ENCODE results near the gene LPAR1.

The LPAR1 gene

DNA sequence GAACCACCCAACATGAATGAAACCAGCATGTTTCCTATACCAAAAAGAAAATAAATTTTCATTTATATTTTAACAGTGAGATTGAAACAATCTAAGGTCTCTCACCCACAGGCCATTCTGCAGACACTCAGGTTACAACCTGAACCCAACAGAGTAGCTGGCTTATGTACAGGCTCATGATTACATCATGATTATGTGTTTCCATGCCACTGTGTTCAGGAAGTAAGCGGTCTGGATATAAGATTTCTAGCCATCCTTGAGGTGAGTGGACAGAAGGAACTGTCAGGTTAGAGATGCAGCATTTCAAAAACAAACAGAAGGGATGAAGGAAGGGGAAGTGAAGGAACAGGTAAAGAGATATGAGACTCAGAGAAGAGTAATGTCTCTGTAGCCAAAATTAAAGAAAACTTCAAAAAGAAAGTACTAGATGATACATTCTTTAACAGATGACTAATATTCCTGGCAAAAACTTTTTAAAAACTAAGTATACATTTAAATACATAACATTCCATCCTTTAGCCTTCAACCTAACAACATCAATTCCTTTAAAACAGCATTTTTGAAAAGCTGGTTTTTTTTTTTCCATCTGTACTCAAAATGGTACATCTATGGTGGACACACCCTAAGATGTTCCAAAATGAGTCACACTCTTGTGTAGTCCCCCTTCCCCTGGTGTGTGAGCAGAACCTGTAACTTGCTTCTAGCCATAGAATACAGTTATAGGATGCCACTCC lies 119.8 kb downstream of the LPAR1 start:
- no peak for DNase-seq (ENCODE audit: low spot score)

DNA sequence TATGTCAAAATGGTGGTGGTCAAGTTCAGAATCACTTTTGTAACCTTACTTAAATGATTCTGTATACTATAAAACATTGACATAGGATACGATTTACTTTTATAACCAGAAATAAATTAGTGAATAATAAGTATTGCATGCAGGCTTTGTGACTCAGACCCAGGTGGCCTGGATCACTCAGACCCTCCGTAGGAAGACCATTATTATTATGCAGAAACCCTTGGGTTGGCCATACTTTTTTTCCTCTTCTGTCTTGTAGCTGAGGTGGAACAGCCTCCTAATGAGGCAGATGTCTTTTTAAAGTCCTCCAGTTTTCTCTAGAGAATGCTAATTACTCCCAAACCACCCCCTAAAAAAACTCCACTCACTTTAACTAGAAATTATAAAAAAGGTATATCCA lies 121.9 kb downstream of the LPAR1 start:
- DNase-seq (ENCODE audit: low spot score): no peak

DNA sequence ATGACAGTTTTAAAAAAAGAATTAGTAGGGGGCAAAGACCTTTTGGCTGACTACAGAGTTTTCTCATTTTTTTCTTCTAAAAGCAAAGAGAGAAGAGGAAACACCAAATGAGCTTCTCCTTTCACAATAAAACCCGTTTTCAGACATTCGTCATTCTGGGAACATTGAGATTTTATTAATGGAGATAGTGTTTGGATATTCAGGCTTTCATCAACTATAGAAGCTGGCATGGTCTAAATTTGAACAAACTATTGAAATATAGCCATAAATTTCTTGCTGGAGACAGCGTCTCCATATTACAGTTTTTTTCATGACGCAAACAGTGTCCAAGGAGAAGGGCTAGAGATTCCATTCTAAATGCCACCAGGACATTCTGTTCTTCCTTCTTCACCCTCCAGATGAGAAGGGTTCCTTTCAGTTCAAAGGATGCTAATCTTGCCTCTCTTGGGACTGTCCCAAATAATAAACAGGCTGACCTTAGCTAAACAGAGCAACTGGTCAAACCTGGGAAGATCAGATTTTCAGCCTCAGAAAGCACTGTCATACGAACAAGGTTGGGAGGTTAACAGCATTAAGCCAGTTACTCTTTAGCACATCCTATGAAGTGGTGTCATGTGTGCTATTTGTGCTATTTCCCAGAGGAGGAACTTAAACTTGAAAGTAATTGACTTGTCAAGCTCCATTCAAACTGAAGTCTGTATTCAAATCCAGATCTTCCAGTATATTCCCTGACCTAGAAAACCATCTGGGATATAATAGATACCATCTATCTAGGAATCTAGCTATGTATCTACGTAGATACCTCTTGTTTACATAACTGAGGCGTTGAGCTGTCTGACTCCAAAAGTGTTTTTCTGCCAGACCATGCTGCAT lies 125.6 kb downstream of the LPAR1 start:
- no peak for DNase-seq (ENCODE audit: low spot score)

DNA sequence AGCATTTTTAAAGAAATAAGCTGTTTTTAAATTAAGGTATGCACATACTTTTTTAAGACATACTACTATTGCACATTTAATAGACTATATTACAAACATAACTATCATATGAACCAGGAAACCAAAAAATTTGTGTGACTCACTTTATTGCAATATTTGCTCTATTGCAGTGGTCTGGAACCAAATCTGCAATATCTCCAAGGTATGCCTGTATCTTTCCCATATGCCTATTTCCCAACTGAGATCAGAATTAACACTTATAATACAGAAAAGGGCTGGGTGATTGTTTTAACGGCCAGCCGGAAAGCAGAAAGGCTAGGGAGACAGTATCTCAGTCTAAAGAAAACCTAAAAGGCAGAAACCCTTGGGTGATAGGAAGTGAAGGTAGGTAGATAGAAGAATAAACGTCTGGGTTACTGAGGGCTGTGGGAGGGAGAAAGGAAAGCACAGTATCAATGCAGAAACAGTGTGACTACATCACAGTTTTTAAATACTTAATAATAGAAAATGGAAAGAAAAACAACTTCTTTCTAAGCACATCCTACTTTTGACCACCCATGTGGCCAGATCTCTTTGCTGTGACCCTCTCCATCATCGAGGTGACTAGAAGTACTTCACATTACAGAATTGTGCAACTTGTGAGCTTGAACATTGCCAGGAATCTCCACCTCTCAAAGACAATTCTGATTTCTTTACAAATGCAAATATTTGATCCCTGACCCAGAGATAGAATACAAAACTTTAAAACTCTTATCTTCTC lies 126.4 kb downstream of the LPAR1 start:
- DNase-seq (ENCODE audit: low spot score): no peak

DNA sequence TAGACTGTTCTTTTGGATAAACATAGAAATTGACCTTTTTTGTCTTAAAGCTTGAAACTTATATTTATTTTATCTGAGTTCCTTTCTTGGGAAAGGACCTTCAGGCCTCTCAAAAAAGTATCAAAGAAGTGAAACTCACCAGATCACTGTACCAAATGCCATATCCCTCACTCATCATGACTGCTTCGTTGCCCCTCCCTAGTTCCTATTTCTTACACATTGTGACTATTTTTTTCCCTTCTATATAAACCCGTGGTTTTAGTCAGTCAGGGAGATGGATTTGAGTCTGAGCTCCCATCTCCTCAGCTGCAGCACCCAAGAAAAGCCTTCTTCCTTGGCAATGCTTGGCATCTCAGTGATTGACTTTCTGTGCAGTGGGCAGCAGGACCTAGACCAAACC lies 129.4 kb downstream of the LPAR1 start:
- DNase-seq (ENCODE audit: low spot score): no peak

DNA sequence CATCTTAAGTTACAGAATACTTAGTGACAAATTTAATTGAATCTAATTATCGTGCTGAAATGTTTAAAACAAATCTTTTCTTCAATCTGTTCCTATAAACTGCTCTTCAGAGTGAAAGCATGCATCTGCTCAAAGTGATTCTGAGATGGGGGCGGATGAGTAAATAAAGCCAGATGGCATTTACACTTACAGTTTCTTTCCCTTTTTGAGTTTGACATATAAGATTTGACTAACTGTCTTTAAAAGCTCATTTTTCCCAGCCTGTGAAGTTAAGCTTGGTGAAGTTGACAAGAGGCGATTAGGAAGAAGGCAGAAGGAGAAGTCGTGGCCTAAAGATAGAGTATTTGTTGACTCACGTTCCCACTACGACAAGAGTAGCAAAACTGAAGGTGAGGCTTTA lies 137.4 kb downstream of the LPAR1 start:
- no peak for DNase-seq (ENCODE audit: low spot score)

DNA sequence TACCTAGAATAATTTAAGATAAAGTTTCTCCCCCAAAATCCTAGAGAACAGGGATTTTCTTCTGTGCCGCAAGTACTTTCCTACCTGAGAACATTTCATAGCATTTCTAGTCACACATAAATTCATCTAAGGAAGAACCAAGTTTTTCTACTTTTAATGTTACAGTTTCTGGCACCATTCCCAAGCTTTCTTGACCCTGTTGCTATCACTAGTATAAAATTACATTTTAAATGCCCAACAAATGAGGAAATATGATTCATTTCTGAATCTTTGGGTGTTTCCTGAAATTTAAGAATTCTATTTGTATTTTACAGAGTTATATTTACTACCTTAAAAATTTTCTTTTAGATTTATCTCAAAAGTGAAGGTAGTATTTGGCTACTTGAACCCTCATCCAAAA lies 137.8 kb downstream of the LPAR1 start:
- DNase-seq (ENCODE audit: low spot score): no peak

DNA sequence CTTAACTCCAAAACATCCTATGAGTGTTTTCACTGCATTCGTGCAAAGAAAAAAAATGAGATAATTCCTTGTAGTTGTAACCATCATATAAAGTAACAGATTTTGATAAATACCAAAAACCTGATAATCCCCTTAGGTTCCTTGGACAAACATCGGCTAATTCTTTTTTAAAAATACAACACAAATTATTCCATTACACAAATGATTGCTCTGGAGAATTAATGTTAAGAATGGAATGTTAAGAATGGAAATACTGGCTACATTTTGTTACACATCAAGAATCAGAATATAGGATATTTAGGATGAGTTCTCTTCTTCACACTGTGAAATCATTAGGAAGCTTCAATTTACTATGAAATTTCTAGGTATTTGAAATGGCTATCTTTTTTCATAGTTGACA lies 139.4 kb downstream of the LPAR1 start:
- no peak for DNase-seq (ENCODE audit: low spot score)

DNA sequence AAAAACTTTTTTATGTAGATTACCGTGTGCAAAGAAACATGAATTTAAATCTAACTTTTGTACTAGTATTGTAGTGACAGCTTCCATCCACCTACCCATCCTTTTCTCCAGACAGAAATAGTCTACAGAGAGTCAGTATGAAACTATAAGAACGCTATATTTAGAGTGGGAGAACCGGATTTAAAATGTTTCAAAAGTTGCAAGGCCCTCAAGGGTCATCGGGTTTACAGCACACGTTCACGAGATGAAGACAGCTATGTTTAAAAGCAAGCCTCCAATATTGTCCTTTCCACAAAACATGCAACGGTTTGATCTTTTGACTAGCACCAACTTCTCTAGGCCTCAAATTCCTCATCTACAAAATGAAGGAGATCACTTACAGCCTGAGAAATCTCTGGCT lies 139.9 kb downstream of the LPAR1 start:
- DNase-seq (ENCODE audit: low spot score): no peak

DNA sequence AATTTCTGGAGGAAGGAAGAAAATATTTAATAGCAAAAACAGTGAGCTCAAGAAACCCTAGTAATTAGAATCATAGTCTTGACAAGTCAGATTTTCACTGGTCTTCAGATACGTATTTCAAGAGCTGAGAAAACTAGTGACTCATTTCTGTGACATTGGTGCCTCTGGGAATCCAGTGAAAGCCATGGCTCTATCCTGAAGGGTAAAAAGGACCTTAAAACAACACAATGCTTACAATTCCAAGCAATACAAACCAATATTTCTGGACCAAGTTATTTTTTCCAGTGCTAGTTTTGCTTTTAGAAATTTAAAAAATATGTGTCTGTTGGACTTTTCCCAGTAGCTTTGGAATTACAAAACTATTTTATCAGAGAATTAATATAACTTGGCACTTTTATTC lies 140.3 kb downstream of the LPAR1 start:
- no peak for DNase-seq (ENCODE audit: low spot score)

DNA sequence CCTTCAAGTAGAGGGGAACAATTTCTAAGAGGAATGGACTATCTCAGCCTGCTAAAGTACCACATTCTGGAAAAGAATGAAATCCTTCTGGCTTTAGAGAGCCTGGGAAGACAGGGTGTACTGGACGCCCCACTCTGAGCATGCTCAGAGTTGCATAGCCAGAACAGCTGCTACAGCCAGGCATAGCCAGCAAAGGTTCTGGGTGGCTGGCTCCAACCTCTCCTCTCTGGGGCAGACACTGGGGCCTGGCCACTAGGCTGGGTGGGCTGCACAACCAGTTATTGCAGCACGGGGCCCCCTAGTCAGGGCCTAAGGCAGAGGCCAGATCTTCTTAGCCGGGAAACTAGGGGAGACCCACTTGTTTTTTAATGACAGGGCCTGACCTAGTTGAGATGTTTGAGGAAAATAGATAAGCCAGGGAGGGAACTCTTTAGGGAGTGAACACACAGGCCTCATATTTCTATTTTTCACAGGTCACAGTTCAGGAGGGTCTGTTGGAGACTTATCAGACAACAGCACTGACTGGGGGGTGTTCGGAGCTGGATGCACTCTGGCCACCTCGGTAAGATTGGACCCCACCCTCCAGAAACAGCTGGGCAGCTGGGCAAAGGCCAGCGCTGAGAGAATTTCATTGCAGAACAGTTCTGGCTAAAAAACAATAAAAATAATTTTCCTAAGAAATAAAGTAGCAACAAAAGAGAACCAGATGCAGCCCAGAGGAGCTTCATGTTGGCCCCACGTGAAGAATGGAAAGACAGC lies 142.9 kb downstream of the LPAR1 start:
- DNase-seq (ENCODE audit: low spot score): no peak

DNA sequence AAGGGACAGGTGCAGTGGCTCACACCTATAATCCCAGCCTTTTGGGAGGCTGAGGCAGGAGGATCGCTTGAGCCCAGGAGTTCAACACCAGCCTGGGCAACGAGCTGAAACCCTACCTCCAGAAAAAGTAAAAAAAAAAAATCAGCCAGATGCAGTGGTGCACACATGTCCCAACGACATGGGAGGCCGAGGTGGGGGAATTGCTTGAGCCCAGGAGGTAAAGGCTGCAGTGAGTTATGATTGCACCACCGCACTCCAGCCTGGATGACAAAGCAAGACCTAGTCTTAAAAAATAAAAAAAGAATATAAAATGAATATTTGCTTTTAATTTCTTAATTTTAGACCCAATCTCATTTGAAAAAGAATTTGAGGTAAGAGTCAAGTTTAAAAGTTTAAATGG lies 143.5 kb downstream of the LPAR1 start:
- DNase-seq (ENCODE audit: low spot score): no peak

DNA sequence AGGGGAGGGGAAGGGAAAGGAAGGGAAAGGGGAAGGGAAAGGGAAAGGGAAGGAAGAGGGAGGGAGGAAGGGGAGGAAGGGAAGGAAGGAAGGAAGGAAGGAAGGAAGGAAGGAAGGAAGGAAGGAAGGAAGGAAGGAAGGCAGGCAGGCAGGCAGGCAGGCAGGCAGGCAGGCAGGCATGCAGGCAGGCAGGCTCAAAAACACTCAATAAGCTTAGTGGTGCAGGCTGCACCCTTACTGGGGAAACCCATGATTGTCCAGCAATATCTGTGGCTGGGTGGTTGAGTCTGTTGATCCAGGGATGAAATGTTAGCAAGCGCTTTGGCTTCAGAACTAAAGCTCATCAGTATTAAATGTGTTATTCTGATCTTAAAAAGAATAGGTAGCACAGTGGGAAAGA lies 145.6 kb downstream of the LPAR1 start:
- no peak for DNase-seq (ENCODE audit: low spot score)

DNA sequence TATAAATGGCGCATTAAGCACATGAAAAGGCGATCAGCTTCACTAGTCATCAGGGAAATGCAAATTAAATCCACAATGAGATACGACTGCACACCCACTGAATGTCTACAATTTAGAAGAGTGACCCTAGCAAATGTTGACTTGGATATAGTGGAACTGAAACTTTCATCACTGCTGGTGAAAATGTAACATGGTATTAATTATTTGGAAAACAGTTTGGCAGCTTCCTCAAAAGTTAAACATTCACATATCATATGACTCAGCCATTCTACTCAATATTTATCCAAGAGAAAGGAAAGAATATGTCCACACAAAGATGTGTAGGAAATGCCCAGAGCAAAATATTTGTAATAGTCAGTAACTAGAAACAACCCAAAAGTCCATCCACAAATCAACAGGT lies 146.5 kb downstream of the LPAR1 start:
- DNase-seq (ENCODE audit: low spot score): no peak

DNA sequence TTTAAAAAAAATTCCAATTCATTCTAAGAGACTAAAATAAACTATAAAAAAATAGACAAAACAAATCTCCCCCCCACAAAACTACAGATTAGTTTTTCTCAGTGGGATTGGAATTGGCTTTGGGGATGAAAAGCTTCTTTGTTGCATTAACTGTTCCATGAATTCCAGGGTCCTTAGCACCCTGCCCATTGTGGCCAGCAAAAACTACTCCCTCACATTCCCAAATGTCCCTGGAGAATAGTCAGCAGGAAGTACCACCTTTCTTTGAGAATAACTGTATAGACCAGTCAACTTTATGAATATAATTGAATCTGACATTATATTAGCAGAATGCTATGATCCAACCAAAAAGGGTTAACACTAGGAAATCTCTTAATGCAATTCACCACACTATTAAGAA lies 147.9 kb downstream of the LPAR1 start:
- DNase-seq (ENCODE audit: low spot score): no peak

DNA sequence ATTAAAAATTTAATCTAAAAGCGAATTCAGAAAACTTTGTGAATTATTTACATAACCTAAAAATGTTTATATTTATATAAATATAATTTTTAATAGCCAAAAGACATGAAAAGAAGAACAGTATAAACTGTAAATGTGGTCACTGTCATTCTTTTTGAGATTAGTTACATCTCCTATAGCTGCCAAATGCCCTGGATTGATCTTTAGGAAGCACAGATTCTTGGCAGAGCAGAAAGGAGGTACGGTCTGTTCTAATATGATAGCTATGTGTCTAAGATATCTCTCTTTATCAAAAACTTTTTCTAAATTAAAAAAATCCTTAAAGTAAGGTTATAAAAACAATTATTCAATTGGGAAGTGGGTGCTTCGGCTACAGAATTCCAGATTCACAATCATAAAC lies 151.0 kb downstream of the LPAR1 start:
- no peak for DNase-seq (ENCODE audit: low spot score)

DNA sequence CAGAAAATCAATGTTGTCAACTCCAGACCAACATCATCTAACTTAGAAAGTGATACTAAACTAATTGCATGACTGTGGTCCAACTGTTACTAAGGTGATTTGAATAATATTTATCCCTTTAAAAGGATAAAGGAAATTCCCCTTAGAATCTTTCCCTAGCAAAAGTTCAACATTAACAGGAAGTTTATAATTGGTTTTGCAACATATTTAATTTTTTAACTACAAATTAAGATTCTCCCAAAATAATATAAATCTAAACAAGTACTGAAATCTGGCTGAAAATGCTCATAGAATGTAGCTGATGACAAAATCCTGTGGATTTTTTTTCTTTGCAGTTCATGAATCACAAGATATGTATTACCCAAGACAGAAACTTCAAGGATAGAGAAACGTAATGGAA lies 151.4 kb downstream of the LPAR1 start:
- no peak for DNase-seq (ENCODE audit: low spot score)

DNA sequence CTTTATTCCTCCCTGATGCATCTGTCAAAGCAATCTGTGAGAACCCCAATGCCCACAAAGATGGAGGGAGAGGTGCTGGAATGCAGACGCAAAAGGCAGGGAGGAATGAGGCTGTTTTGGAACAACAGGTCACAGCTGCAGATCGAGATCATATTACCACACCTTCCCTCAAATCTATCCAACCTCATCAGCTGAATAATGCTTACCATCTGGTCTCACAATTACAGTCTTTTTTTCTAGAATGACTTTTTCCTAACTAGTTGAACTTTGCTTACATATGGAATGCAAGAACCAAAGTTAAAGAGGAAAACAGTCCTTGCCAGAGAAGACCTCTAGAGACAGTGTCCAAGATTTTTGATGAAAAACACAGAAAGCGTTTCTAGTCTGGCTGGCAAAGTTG lies 158.1 kb downstream of the LPAR1 start:
- no peak for DNase-seq (ENCODE audit: low spot score)

DNA sequence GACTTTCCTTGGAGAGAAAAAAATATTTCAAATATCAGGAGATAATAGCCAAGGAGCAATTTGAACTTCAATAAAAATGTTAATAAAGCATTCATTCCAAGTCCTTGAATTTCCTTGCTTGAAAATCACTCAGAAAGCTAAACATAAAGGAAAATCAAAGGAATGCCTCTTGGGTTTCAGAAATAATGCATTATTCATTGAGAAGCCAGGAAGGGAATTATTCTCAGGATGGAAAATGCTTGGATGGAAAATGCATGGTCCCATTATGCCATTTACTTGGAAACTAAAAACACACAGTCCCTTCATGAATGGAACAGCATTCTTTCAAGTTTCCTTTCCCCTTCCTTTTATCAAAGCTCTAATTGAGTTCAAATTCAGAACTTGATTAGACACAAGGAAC lies 160.9 kb downstream of the LPAR1 start:
- no peak for DNase-seq (ENCODE audit: low spot score)

DNA sequence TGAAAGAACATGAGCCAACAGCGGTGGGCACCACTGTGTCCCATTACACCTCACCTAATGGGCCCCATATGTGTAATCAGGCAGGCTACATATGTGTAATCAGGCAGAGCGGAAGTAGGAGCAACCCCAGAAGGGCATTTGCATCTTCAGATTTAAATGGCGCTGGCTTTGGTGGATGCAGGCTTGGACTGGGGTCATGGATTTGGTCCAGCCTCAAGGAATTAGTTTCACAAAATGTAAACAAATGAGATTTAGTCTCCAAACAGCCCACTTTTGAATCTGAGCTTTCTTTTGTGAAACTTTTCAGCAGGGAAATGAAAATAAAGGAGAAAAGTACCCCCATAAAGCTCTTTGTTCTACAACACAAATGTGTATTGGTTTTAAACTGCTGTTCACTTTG lies 161.3 kb downstream of the LPAR1 start:
- no peak for DNase-seq (ENCODE audit: low spot score)

DNA sequence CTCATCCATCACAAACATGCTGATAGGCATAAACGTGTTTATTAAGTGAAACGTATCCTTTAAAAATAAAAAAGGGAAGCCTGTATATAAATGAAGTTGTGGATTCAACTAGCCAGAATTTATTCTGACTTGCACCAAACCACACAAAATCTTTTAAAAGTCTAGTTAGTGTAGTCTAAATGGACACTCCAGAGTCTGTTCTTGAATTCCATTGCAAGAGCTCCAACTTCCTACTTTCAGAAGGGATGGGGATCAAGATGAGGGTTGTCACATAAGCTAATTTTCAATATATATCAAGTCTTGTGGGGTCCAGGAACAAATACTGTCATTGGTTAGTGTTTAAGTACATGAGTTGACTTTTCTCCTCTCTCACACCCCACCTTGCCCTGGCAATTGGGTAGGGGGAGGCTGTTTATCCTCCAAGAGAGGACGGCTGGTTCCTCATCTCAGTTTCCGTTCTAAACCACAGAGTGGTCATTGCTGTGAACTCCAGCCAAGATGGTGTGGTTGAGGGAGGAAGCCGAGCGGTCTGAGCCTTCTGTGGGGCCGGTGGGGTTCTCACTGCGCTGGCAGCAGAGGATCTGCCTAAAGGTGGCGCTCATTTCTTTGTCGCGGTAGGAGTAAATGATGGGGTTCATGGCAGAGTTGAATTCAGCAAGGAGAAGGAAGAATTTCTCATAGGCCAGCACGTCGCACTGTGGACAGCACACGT lies 163.2 kb downstream of the LPAR1 start:
- DNase-seq (ENCODE audit: low spot score): no peak

DNA sequence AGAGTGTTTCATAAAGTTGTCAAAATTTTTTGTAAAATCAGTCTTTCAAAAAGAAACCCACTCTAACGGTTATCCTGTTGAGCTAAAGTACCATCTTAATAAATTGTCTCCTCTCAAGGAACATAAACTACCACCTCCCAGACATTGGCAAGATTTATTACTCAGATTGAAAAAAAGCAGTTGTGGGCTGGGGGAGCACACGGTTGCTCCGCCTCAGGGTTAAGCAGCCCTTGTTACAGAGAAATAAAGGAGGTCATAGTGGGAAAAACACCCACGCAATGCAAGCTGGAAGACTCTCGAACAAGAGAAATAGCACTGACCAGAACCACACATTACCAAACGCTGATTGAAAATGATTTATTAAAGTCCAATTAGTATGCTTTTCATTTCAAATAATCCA lies 165.3 kb downstream of the LPAR1 start:
- DNase-seq (ENCODE audit: low spot score): no peak
